ENCODE data around the gene VAX1.
"Not testable (repeated sequence)": the region's sequence is repeated elsewhere in the genome, so short reads cannot be mapped to it uniquely, and the experiment has no call there.

VAX1 gene

GRCh38 chr10:117137911-117138642 is at the start of gene VAX1:
Gene VAX1, minus strand, starts transcription at chr10:117138270. Its CDS starts 214 bp downstream, at chr10:117138056.
- Histone ChIP-seq H3K4me3 (ENCODE audit: insufficient read depth, low read length, poor library complexity, severe bottlenecking) (no peak within 1 kb of the TSS), H4K20me1 (ENCODE audit: low read depth, low read length) (no peaks in the 10 kb centered on the region), H3K9me3 (ENCODE audit: insufficient read depth, low read length) (no peaks in the 10 kb centered on the region), H3K4me2 (ENCODE audit: low read depth, low read length, poor library complexity, severe bottlenecking) (no peak within 1 kb of the TSS), H3K79me2 (ENCODE audit: insufficient read depth, low read length) (no peaks in the 10 kb centered on the region), H3K27ac (ENCODE audit: low read depth, low read length) (no peak within 1 kb of the TSS), H3K9ac (ENCODE audit: low read length) (no peak within 1 kb of the TSS), H3K27me3 (ENCODE audit: low read length) (no peaks in the 10 kb centered on the region), H3K9me2 (replicated peaks; ENCODE audit: insufficient read depth, low read length) (no peaks in the 10 kb centered on the region), H2AFZ (ENCODE audit: low read depth, low read length, severe bottlenecking) (no peak within 1 kb of the TSS), H3K36me3 (ENCODE audit: low read length) (no peaks in the 10 kb centered on the region), H3F3A (ENCODE audit: insufficient read depth) (no peaks in the 10 kb centered on the region)
- TF ChIP-seq CTCF (IDR thresholded peaks at IDR 0.05; ENCODE audit: insufficient read depth, low read length, poor library complexity, severe bottlenecking) = no peak

GRCh38 chr10:117186832-117187615 is 49.0 kb upstream of the VAX1 start:
- H3K9ac ChIP-seq (ENCODE audit: low read length) = no peak overlapping the region
- no peak overlapping the region for H2AFZ ChIP-seq (ENCODE audit: low read depth, low read length, severe bottlenecking)
- no peaks in the 10 kb centered on the region for H3K9me2 ChIP-seq (replicated peaks; ENCODE audit: insufficient read depth, low read length)
- no peaks in the 10 kb centered on the region for H3K27me3 ChIP-seq (ENCODE audit: low read length)
- H3K4me3 ChIP-seq (ENCODE audit: insufficient read depth, low read length, poor library complexity, severe bottlenecking) = no peak overlapping the region
- no peaks in the 10 kb centered on the region for H3K36me3 ChIP-seq (ENCODE audit: low read length)
- H3K27ac ChIP-seq (ENCODE audit: low read depth, low read length) = no peak overlapping the region
- H3K79me2 ChIP-seq (ENCODE audit: insufficient read depth, low read length) = no peaks in the 10 kb centered on the region
- H3K9me3 ChIP-seq (ENCODE audit: insufficient read depth, low read length) = no peaks in the 10 kb centered on the region
- H4K20me1 ChIP-seq (ENCODE audit: low read depth, low read length) = no peaks in the 10 kb centered on the region
- TF ChIP-seq EZH2phosphoT487 (conservative IDR thresholded peaks at IDR 0.05; ENCODE audit: low read length) (no peak), CTCF (IDR thresholded peaks at IDR 0.05; ENCODE audit: insufficient read depth, low read length, poor library complexity, severe bottlenecking) (no peak)
- H3F3A ChIP-seq (ENCODE audit: insufficient read depth) = no peaks in the 10 kb centered on the region
- no peak overlapping the region for H3K4me2 ChIP-seq (ENCODE audit: low read depth, low read length, poor library complexity, severe bottlenecking)

- not testable (repeated sequence) for H3K9me2 ChIP-seq (replicated peaks; ENCODE audit: insufficient read depth, low read length); H3K27ac ChIP-seq (ENCODE audit: low read depth, low read length); H3K9ac ChIP-seq (ENCODE audit: low read length); H3F3A ChIP-seq (ENCODE audit: insufficient read depth); H3K4me3 ChIP-seq (ENCODE audit: insufficient read depth, low read length, poor library complexity, severe bottlenecking); H4K20me1 ChIP-seq (ENCODE audit: low read depth, low read length); H3K27me3 ChIP-seq (ENCODE audit: low read length); H3K36me3 ChIP-seq (ENCODE audit: low read length); H2AFZ ChIP-seq (ENCODE audit: low read depth, low read length, severe bottlenecking); H3K79me2 ChIP-seq (ENCODE audit: insufficient read depth, low read length); H3K4me2 ChIP-seq (ENCODE audit: low read depth, low read length, poor library complexity, severe bottlenecking); H3K9me3 ChIP-seq (ENCODE audit: insufficient read depth, low read length)
These were observed 47.7 kb upstream of the VAX1 start for GRCh38 chr10:117185817-117186216.

GRCh38 chr10:117184821-117185220 is 46.8 kb upstream of the VAX1 start:
- no peaks in the 10 kb centered on the region for H3F3A ChIP-seq (ENCODE audit: insufficient read depth)
- no peak overlapping the region for H2AFZ ChIP-seq (ENCODE audit: low read depth, low read length, severe bottlenecking)
- H3K9ac ChIP-seq (ENCODE audit: low read length) = no peak overlapping the region
- TF ChIP-seq EZH2phosphoT487 (conservative IDR thresholded peaks at IDR 0.05; ENCODE audit: low read length) = no peak
- no peaks in the 10 kb centered on the region for H3K36me3 ChIP-seq (ENCODE audit: low read length)
- H3K4me2 ChIP-seq (ENCODE audit: low read depth, low read length, poor library complexity, severe bottlenecking) = no peak overlapping the region
- no peak overlapping the region for H3K4me3 ChIP-seq (ENCODE audit: insufficient read depth, low read length, poor library complexity, severe bottlenecking)
- no peaks in the 10 kb centered on the region for H3K9me3 ChIP-seq (ENCODE audit: insufficient read depth, low read length)
- no peak overlapping the region for H3K27ac ChIP-seq (ENCODE audit: low read depth, low read length)
- no peaks in the 10 kb centered on the region for H4K20me1 ChIP-seq (ENCODE audit: low read depth, low read length)
- H3K27me3 ChIP-seq (ENCODE audit: low read length) = no peaks in the 10 kb centered on the region
- no peaks in the 10 kb centered on the region for H3K9me2 ChIP-seq (replicated peaks; ENCODE audit: insufficient read depth, low read length)
- H3K79me2 ChIP-seq (ENCODE audit: insufficient read depth, low read length) = no peaks in the 10 kb centered on the region
